K562 (cell line): Measurements from ENCODE around the gene KLHL6. TPM values are rescaled to one million over a fixed set of nuclear protein-coding genes. Genes with fewer than 3 reads are reported as not detected.

Experiments used
- ATAC-seq: fragments of 200-7000 bp; cut with Tn5 transposase; 3 replicates; pipeline ENCODE4 v1.9.1; 2020; ENCODE audit warnings: moderate library complexity
- BruUV-seq: library from RNA; stranded (reverse); fragments of 400-500 nt; replicated peaks from 2 replicates; lab custom pipeline; 2021; lab: Mats Ljungman, UMichigan
- CTCF ChIA-PET: fragments of 300-600 bp; formaldehyde crosslinking; extraction: SDS; loops from one replicate; lab custom pipeline; 2021; ENCODE audit warnings: low intra/inter-chr PET ratio; lab: Yijun Ruan, JAX
- POLR2A ChIA-PET: fragments of 300-600, 350-650 bp; sonication (Branson Sonifier 250); formaldehyde crosslinking; extraction: SDS; loops from one replicate; lab custom pipeline; 2021; ENCODE audit warnings: antibody characterized with exemption, inconsistent platforms; lab: Yijun Ruan, JAX
- DNase-seq, 4 experiments: peaks; one replicate each; pipeline versions ENCODE4 v3.0.0 to v3.0.0-alpha.2; 2011 to 2018; ENCODE audit warnings: low spot score in 3 of 4, mixed read lengths in 3 of 4; ENCODE audit errors: extremely low read depth in 1 of 4
- FAIRE-seq: peaks from 2 replicates; lab custom pipeline; 2011; peaks lifted over from hg19 to GRCh38; lab: Jason Lieb, UNC
- H2AFZ ChIP-seq: 2 replicates; pipeline ENCODE4 v1.6.0; 2011; ENCODE audit warnings: low read depth, low read length, control low read depth, inconsistent platforms
- H3K27ac ChIP-seq: fragments of 200-600 bp; 3 replicates; pipeline ENCODE4 v1.8.0; 2011; ENCODE audit warnings: low read depth, mild to moderate bottlenecking, control low read depth, inconsistent platforms, low read length, moderate library complexity, mixed read lengths; ENCODE audit errors: extremely low read depth
- H3K27me3 ChIP-seq, 2 experiments: fragments of 300-600 bp in 1 of 2; 2 replicates in 1 of 2; 3 replicates in 1 of 2; pipeline versions ENCODE4 v1.6.0 to v1.8.0; 2011; ENCODE audit warnings: inconsistent platforms in 2 of 2, low read length in 2 of 2, mild to moderate bottlenecking in 1 of 2, mixed read lengths in 1 of 2, moderate library complexity in 1 of 2; ENCODE audit not compliant: control insufficient read depth in 2 of 2, insufficient read depth in 2 of 2
- H3K36me3 ChIP-seq: fragments of 300-600 bp; 3 replicates; pipeline ENCODE4 v1.8.0; 2011; ENCODE audit warnings: mild to moderate bottlenecking, low read length, inconsistent platforms; ENCODE audit not compliant: control insufficient read depth, insufficient read depth
- H3K4me1 ChIP-seq, 2 experiments: fragments of 200-600 bp in 1 of 2; replicated peaks in 1 of 2; 2 replicates in 1 of 2; 3 replicates in 1 of 2; pipeline versions ENCODE4 v1.5.1 to v1.8.0; 2011; ENCODE audit warnings: inconsistent platforms in 2 of 2, low read length in 2 of 2, mild to moderate bottlenecking in 1 of 2, mixed read lengths in 1 of 2, moderate library complexity in 1 of 2; ENCODE audit not compliant: control insufficient read depth in 2 of 2, insufficient read depth in 2 of 2
- H3K4me2 ChIP-seq: 2 replicates; pipeline ENCODE4 v1.6.1; 2011; ENCODE audit warnings: low read length, control low read depth, inconsistent platforms, mixed read lengths; ENCODE audit not compliant: insufficient read depth
- H3K4me3 ChIP-seq: fragments of 200-600 bp; sonication (generic), shearing (Covaris generic); 2 replicates; pipeline ENCODE4 v1.5.1; 2016; ENCODE audit warnings: control low read depth, inconsistent platforms
- H3K79me2 ChIP-seq: fragments of 200-600 bp; 3 replicates; pipeline ENCODE4 v1.8.0; 2011; ENCODE audit warnings: low read length, inconsistent platforms; ENCODE audit not compliant: control insufficient read depth, insufficient read depth
- H3K9ac ChIP-seq, 2 experiments: 2 replicates each; pipeline versions ENCODE4 v1.6.0 to v1.6.1; 2011; ENCODE audit warnings: low read depth in 2 of 2, low read length in 2 of 2, control low read depth in 1 of 2, inconsistent platforms in 1 of 2, mild to moderate bottlenecking in 1 of 2, mixed read lengths in 1 of 2; ENCODE audit not compliant: insufficient read depth in 1 of 2
- H3K9me1 ChIP-seq: one replicate; pipeline ENCODE4 v1.6.0; 2011; ENCODE audit warnings: inconsistent platforms, mild to moderate bottlenecking, low read length, moderate library complexity; ENCODE audit not compliant: control insufficient read depth, insufficient read depth
- H3K9me3 ChIP-seq: replicated peaks from 2 replicates; pipeline ENCODE4 v1.5.1; 2011; ENCODE audit warnings: low read depth, low read length, inconsistent platforms; ENCODE audit not compliant: control insufficient read depth, insufficient read depth
- H4K20me1 ChIP-seq: replicated peaks from 2 replicates; pipeline ENCODE4 v1.6.1; 2011; ENCODE audit warnings: low read length, inconsistent platforms, mixed read lengths; ENCODE audit not compliant: control insufficient read depth, insufficient read depth
- ARID2 ChIP-seq: fragments of 450-650 bp; IDR thresholded peaks from 2 replicates; pipeline ENCODE4 v1.6.1; 2017; ENCODE audit warnings: antibody characterized with exemption, mild to moderate bottlenecking
- BCOR ChIP-seq: fragments of 450-650 bp; IDR thresholded peaks from 2 replicates; pipeline ENCODE4 v1.6.1; 2016
- CBFA2T2 ChIP-seq: fragments of 450-650 bp; conservative IDR thresholded peaks from 2 replicates; pipeline ENCODE4 v1.6.1; 2017; ENCODE audit warnings: mild to moderate bottlenecking
- ZBTB11 ChIP-seq, 3 experiments: fragments of 200-800 bp in 1 of 3; fragments of 250-450 bp in 1 of 3; fragments of 450-650 bp in 1 of 3; sonication (Bioruptor Pico) in 1 of 3; sonication (Bioruptor generic) in 1 of 3; formaldehyde crosslinking in 1 of 3; IDR thresholded peaks; 2 replicates each; pipeline versions ENCODE4 v1.6.1 to v1.8.0; 2016 to 2022; ENCODE audit warnings: mild to moderate bottlenecking in 2 of 3, missing genetic modification characterization in 2 of 3, missing compliant biosample characterization in 1 of 3, moderate library complexity in 1 of 3
- ZBTB17 ChIP-seq: fragments of 450-650 bp; formaldehyde crosslinking; IDR thresholded peaks from 2 replicates; pipeline ENCODE4 v1.4.0; 2020; ENCODE audit warnings: mild to moderate bottlenecking
- WGBS: fragments of 100-300 bp; shearing (Covaris generic); methylation state at CpG from one replicate; pipeline ENCODE4 v1.1.6; 2016; ENCODE audit warnings: low coverage, mixed read lengths; ENCODE audit not compliant: insufficient coverage; ENCODE audit errors: missing lambda C conversion rate; 5-methylcytosine and 5-hydroxymethylcytosine counted together
- in situ Hi-C: fragments of 300-500 bp; cut with MboI; formaldehyde crosslinking; loops from 4 replicates; pipeline ENCODE4 v1.15.0; 2018; ENCODE audit warnings: inconsistent platforms, mixed read lengths
- intact Hi-C: fragments of 100-400 bp; cut with micrococcal nuclease; formaldehyde crosslinking; loops from 2 replicates; pipeline ENCODE4 v1.14.2; 2022
- polyA plus RNA-seq, 8 experiments: library from polyadenylated mRNA; depleted of rRNA in 4 of 8; stranded (reverse) in 5 of 8; unstranded in 3 of 8; fragments of >200 nt; fragmentation: Nextera tagmentation in 2 of 8; fragmentation: Illumina TruSeq in 1 of 8; extraction: Ambion mirVana in 2 of 8; extraction: Trizol in 1 of 8; gene quantifications; 2 replicates each; pipeline versions ENCODE4 v1.2.1 to v1.2.3, GENCODE V29; 2011 to 2014; ENCODE audit warnings: inconsistent platforms in 1 of 8, missing spikeins in 1 of 8
- total RNA-seq, 7 experiments: library from RNA; depleted of rRNA in 6 of 7; stranded (reverse); fragments of >200 nt in 6 of 7; fragmentation: Illumina TruSeq in 2 of 7; extraction: Trizol in 2 of 7; gene quantifications; 2 replicates each; pipeline versions ENCODE4 v1.2.1 to v1.2.3, GENCODE V29; 2011 to 2021; ENCODE audit warnings: low replicate concordance in 1 of 7
- TF ChIP-seq, protein P1 (sequence below): fragments of 450-650 bp; IDR thresholded peaks from 2 replicates; pipeline ENCODE4 v1.6.1; 2016; ENCODE audit warnings: mild to moderate bottlenecking, moderate library complexity

Gene KLHL6
- total and polyA plus RNA-seq, 9 of the 15 experiments (the other 6 are each of a cell fraction or from before 2014, with no cell fraction given), result 0.18 to 2.1 (median 1.4) TPM

GRCh38 chr3:183553334-183554026, 2.0 kb downstream of the KLHL6 start:
- WGBS, result 47% methylated on average over 8 of the region's 8 CpGs
- ATAC-seq (peak; percentile 40; the same call in 2 of the 3 replicates), DNase-seq (peak in 1 of 4 experiments; percentile 37), FAIRE-seq (no peak)
- peak overlapping the region; percentile 11 for H3K4me2 ChIP-seq
- ChIA-PET CTCF (no interaction called here), POLR2A (no interaction called here)
- H3K9me1 ChIP-seq, result no peaks in the 10 kb centered on the region
- peaks cover 3 to 28% of the 10 kb centered on the region in 2 experiments; a peak in 4 of 5 replicates for H3K4me1 ChIP-seq
- no peaks in the 10 kb centered on the region for H3K27me3 ChIP-seq
- no peaks in the 10 kb centered on the region for H3K79me2 ChIP-seq
- H3K9ac ChIP-seq, result peak overlapping the region in 1 of 2 experiments; percentile 15; a peak in 1 of 4 replicates
- BruUV-seq, result no TSS peak
- no peak overlapping the region for H3K4me3 ChIP-seq
- peak overlapping the region; percentile 9; the same call in 1 of the 3 replicates for H3K27ac ChIP-seq
- no peaks in the 10 kb centered on the region for H4K20me1 ChIP-seq
- intact Hi-C loops (no loop called here), in situ Hi-C loops (no loop called here)
- peak overlapping the region; percentile 54 for H2AFZ ChIP-seq
- H3K36me3 ChIP-seq, result no peaks in the 10 kb centered on the region; the same call in 2 of the 3 replicates
- no peaks in the 10 kb centered on the region; the same call in none of the 2 replicates for H3K9me3 ChIP-seq
- TF ChIP-seq, protein P1, sequence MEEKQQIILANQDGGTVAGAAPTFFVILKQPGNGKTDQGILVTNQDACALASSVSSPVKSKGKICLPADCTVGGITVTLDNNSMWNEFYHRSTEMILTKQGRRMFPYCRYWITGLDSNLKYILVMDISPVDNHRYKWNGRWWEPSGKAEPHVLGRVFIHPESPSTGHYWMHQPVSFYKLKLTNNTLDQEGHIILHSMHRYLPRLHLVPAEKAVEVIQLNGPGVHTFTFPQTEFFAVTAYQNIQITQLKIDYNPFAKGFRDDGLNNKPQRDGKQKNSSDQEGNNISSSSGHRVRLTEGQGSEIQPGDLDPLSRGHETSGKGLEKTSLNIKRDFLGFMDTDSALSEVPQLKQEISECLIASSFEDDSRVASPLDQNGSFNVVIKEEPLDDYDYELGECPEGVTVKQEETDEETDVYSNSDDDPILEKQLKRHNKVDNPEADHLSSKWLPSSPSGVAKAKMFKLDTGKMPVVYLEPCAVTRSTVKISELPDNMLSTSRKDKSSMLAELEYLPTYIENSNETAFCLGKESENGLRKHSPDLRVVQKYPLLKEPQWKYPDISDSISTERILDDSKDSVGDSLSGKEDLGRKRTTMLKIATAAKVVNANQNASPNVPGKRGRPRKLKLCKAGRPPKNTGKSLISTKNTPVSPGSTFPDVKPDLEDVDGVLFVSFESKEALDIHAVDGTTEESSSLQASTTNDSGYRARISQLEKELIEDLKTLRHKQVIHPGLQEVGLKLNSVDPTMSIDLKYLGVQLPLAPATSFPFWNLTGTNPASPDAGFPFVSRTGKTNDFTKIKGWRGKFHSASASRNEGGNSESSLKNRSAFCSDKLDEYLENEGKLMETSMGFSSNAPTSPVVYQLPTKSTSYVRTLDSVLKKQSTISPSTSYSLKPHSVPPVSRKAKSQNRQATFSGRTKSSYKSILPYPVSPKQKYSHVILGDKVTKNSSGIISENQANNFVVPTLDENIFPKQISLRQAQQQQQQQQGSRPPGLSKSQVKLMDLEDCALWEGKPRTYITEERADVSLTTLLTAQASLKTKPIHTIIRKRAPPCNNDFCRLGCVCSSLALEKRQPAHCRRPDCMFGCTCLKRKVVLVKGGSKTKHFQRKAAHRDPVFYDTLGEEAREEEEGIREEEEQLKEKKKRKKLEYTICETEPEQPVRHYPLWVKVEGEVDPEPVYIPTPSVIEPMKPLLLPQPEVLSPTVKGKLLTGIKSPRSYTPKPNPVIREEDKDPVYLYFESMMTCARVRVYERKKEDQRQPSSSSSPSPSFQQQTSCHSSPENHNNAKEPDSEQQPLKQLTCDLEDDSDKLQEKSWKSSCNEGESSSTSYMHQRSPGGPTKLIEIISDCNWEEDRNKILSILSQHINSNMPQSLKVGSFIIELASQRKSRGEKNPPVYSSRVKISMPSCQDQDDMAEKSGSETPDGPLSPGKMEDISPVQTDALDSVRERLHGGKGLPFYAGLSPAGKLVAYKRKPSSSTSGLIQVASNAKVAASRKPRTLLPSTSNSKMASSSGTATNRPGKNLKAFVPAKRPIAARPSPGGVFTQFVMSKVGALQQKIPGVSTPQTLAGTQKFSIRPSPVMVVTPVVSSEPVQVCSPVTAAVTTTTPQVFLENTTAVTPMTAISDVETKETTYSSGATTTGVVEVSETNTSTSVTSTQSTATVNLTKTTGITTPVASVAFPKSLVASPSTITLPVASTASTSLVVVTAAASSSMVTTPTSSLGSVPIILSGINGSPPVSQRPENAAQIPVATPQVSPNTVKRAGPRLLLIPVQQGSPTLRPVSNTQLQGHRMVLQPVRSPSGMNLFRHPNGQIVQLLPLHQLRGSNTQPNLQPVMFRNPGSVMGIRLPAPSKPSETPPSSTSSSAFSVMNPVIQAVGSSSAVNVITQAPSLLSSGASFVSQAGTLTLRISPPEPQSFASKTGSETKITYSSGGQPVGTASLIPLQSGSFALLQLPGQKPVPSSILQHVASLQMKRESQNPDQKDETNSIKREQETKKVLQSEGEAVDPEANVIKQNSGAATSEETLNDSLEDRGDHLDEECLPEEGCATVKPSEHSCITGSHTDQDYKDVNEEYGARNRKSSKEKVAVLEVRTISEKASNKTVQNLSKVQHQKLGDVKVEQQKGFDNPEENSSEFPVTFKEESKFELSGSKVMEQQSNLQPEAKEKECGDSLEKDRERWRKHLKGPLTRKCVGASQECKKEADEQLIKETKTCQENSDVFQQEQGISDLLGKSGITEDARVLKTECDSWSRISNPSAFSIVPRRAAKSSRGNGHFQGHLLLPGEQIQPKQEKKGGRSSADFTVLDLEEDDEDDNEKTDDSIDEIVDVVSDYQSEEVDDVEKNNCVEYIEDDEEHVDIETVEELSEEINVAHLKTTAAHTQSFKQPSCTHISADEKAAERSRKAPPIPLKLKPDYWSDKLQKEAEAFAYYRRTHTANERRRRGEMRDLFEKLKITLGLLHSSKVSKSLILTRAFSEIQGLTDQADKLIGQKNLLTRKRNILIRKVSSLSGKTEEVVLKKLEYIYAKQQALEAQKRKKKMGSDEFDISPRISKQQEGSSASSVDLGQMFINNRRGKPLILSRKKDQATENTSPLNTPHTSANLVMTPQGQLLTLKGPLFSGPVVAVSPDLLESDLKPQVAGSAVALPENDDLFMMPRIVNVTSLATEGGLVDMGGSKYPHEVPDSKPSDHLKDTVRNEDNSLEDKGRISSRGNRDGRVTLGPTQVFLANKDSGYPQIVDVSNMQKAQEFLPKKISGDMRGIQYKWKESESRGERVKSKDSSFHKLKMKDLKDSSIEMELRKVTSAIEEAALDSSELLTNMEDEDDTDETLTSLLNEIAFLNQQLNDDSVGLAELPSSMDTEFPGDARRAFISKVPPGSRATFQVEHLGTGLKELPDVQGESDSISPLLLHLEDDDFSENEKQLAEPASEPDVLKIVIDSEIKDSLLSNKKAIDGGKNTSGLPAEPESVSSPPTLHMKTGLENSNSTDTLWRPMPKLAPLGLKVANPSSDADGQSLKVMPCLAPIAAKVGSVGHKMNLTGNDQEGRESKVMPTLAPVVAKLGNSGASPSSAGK, result peak; percentile 13
- no peak for TF ChIP-seq ARID2
- no peak for TF ChIP-seq ZBTB17 (CRISPR knock-in tag)
- 0 out of 6 replicates have a peak, but pooled peaks of 1 of the 3 experiments have one; percentile 35 for TF ChIP-seq ZBTB11 (CRISPR knock-in tag; IDR thresholded peaks at IDR 0.05)
- TF ChIP-seq CBFA2T2, result peak; percentile 48
- peak; percentile 20; the same call in 1 of the 2 replicates for TF ChIP-seq BCOR
